K562 (cell line): ENCODE results near the gene RUNDC1. TPM values are rescaled to one million over a fixed set of nuclear protein-coding genes. Genes with fewer than 3 reads are reported as not detected.

ENCODE experiments used
- ATF7 ChIP-seq: fragments of 450-650 bp; IDR thresholded peaks from 2 replicates; pipeline ENCODE4 v1.7.1; 2014; ENCODE audit warnings: mild to moderate bottlenecking, moderate library complexity
- CC2D1A ChIP-seq: fragments of 450-650 bp; IDR thresholded peaks from 2 replicates; pipeline ENCODE4 v1.6.1; 2017; ENCODE audit warnings: mild to moderate bottlenecking
- COPS2 ChIP-seq: fragments of 450-650 bp; conservative IDR thresholded peaks from 2 replicates; pipeline ENCODE4 v1.6.1; 2016; ENCODE audit warnings: mild to moderate bottlenecking, moderate library complexity
- CREBBP ChIP-seq: IDR thresholded peaks from one replicate; pipeline ENCODE4 v1.6.1; 2012; ENCODE audit warnings: low read depth, mild to moderate bottlenecking, control low read depth, inconsistent platforms, low read length
- FOSL1 ChIP-seq: fragments of 200-800 bp; sonication (Bioruptor generic); conservative IDR thresholded peaks from 2 replicates; pipeline ENCODE4 v1.6.1; 2016; ENCODE audit warnings: missing genetic modification characterization, missing compliant biosample characterization
- FUS ChIP-seq: fragments of 200-400 bp; formaldehyde crosslinking; optimal IDR thresholded peaks from 2 replicates; pipeline ENCODE3; 2017; ENCODE audit warnings: low read depth, low read length
- HMG20A ChIP-seq: fragments of 450-650 bp; formaldehyde crosslinking; conservative IDR thresholded peaks from 2 replicates; pipeline ENCODE4 v1.4.0; 2020; ENCODE audit warnings: mild to moderate bottlenecking, mixed read lengths
- HOXB6 ChIP-seq: fragments of 250-450 bp; sonication (Bioruptor Pico); IDR thresholded peaks from 2 replicates; pipeline ENCODE4 v1.5.1; 2022; ENCODE audit warnings: mild to moderate bottlenecking, borderline replicate concordance
- KLF1 ChIP-seq: fragments of 450-650 bp; IDR thresholded peaks from 2 replicates; pipeline ENCODE4 v1.6.1; 2016; ENCODE audit warnings: missing genetic modification characterization, missing compliant biosample characterization
- MTA2 ChIP-seq: fragments of 450-650 bp; IDR thresholded peaks from 2 replicates; pipeline ENCODE4 v1.6.1; 2016; ENCODE audit warnings: low read depth
- POLR3A ChIP-seq: IDR thresholded peaks from 2 replicates; pipeline ENCODE4 v1.6.1; 2011; ENCODE audit warnings: borderline replicate concordance, mild to moderate bottlenecking, moderate library complexity; ENCODE audit not compliant: insufficient read length, insufficient read depth; ENCODE audit errors: extremely low read depth
- PRPF4 ChIP-seq: fragments of 200-400 bp; formaldehyde crosslinking; IDR thresholded peaks from one replicate; pipeline ENCODE4 v1.6.1; 2017; ENCODE audit warnings: low read length, low read depth, mild to moderate bottlenecking; ENCODE audit not compliant: insufficient read depth, poor library complexity, severe bottlenecking
- RBM15 ChIP-seq: fragments of 200-400 bp; formaldehyde crosslinking; IDR thresholded peaks from 2 replicates; pipeline ENCODE4 v1.6.1; 2018; ENCODE audit warnings: mild to moderate bottlenecking, low read length, moderate library complexity; ENCODE audit not compliant: insufficient read depth
- SMARCB1 ChIP-seq: IDR thresholded peaks from 2 replicates; pipeline ENCODE4 v1.6.1; 2011; ENCODE audit warnings: improper control_type of control experiment, low read depth; ENCODE audit not compliant: insufficient read length
- STAT5B ChIP-seq: fragments of 250-450 bp; sonication (Bioruptor Pico); IDR thresholded peaks from 2 replicates; pipeline ENCODE4 v1.8.0; 2021; ENCODE audit warnings: mild to moderate bottlenecking, inconsistent platforms
- ZKSCAN8 ChIP-seq: fragments of 200-800 bp; sonication (Bioruptor generic); IDR thresholded peaks from 2 replicates; pipeline ENCODE4 v1.6.1; 2016; ENCODE audit warnings: missing genetic modification characterization, missing compliant biosample characterization
- ZNF232 ChIP-seq: sonication (generic); formaldehyde crosslinking; IDR thresholded peaks from 2 replicates; pipeline ENCODE4 v1.8.0; 2022; ENCODE audit warnings: mild to moderate bottlenecking, missing genetic modification reagents
- ZNF384 ChIP-seq: IDR thresholded peaks from 2 replicates; pipeline ENCODE4 v1.6.1; 2012; ENCODE audit warnings: low read depth, low read length, improper control_type of control experiment
- ZNF778 ChIP-seq: fragments of 450-650 bp; formaldehyde crosslinking; IDR thresholded peaks from 2 replicates; pipeline ENCODE4 v1.4.0; 2020; ENCODE audit warnings: mild to moderate bottlenecking, moderate library complexity
- polyA plus RNA-seq, 8 experiments: library from polyadenylated mRNA; depleted of rRNA in 4 of 8; stranded (reverse) in 5 of 8; unstranded in 3 of 8; fragments of >200 nt; fragmentation: Nextera tagmentation in 2 of 8; fragmentation: Illumina TruSeq in 1 of 8; extraction: Ambion mirVana in 2 of 8; extraction: Trizol in 1 of 8; gene quantifications; 2 replicates each; pipeline versions ENCODE4 v1.2.1 to v1.2.3, GENCODE V29; 2011 to 2014; ENCODE audit warnings: inconsistent platforms in 1 of 8, missing spikeins in 1 of 8
- total RNA-seq, 7 experiments: library from RNA; depleted of rRNA in 6 of 7; stranded (reverse); fragments of >200 nt in 6 of 7; fragmentation: Illumina TruSeq in 2 of 7; extraction: Trizol in 2 of 7; gene quantifications; 2 replicates each; pipeline versions ENCODE4 v1.2.1 to v1.2.3, GENCODE V29; 2011 to 2021; ENCODE audit warnings: low replicate concordance in 1 of 7
- TF ChIP-seq, protein P1 (sequence below), 2 experiments: fragments of 200-800 bp in 1 of 2; sonication (Bioruptor generic) in 1 of 2; sonication (generic) in 1 of 2; formaldehyde crosslinking in 1 of 2; IDR thresholded peaks in 1 of 2; conservative IDR thresholded peaks in 1 of 2; 2 replicates each; pipeline versions ENCODE4 v1.5.0 to v1.6.1; 2016 to 2020; ENCODE audit warnings: missing compliant biosample characterization in 1 of 2, missing genetic modification characterization in 1 of 2, missing genetic modification reagents in 1 of 2
- TF ChIP-seq, protein P2 (sequence below), 3 experiments: IDR thresholded peaks in 2 of 3; conservative IDR thresholded peaks in 1 of 3; 2 replicates each; pipeline ENCODE4 v1.5.1; 2011 to 2012; ENCODE audit warnings: low read length in 3 of 3, mild to moderate bottlenecking in 3 of 3, control low read depth in 2 of 3, improper control_type of control experiment in 1 of 3, inconsistent platforms in 1 of 3, low read depth in 1 of 3, mixed read lengths in 1 of 3, moderate library complexity in 1 of 3; ENCODE audit not compliant: insufficient read depth in 2 of 3
- TF ChIP-seq, protein P3 (sequence below): fragments of 250-450 bp; sonication (Bioruptor Pico); IDR thresholded peaks from 2 replicates; pipeline ENCODE4 v1.5.0; 2021

Gene RUNDC1
- total and polyA plus RNA-seq, 9 of the 15 experiments (the other 6 are each of a cell fraction or from before 2014, with no cell fraction given), result 3.4 to 12.6 (median 9.4) TPM

DNA sequence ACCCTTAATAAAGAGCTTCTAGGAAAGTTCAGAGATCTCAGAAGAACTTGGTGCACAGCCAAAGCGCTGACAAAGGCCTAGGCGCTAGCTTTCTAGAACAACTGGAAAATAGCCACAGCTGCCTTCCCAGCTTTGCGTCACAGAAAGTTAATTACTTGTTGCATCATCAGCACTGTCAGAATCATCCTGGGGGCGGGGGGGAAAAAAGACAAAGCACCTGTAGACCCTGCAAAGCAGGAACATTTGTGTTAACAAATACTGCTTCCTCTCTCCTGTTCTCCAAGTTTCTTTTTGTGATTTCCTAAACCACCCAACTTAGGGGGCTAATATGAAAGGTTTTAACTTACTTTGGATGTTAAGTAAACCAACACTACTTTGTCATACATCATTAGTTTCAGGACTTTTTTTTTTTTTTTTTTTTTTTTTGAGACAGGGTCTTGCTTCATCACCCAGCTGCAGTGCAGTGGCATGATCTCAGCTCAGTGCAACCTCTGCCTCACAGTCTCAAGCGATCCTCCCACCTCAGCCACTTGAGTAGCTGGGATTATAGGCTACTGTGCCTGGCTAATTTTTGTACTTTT, 11.3 kb upstream of the RUNDC1 start (continued):
- TF ChIP-seq, protein P1, sequence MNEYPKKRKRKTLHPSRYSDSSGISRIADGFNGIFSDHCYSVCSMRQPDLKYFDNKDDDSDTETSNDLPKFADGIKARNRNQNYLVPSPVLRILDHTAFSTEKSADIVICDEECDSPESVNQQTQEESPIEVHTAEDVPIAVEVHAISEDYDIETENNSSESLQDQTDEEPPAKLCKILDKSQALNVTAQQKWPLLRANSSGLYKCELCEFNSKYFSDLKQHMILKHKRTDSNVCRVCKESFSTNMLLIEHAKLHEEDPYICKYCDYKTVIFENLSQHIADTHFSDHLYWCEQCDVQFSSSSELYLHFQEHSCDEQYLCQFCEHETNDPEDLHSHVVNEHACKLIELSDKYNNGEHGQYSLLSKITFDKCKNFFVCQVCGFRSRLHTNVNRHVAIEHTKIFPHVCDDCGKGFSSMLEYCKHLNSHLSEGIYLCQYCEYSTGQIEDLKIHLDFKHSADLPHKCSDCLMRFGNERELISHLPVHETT (CRISPR knock-in tag; conservative IDR thresholded peaks at IDR 0.05 in 1 of 2, IDR thresholded peaks at IDR 0.05 in 1 of 2), result no peak
- TF ChIP-seq SMARCB1 (no peak), STAT5B (no peak), CC2D1A (no peak), HMG20A (CRISPR knock-in tag) (no peak), RBM15 (no peak), MTA2 (no peak), CREBBP (no peak), ZNF384 (peak; percentile 75), HOXB6 (CRISPR knock-in tag) (no peak), ZNF232 (CRISPR knock-in tag) (no peak), ATF7 (peak; percentile 88), POLR3A (no peak), ZNF778 (no peak), FOSL1 (tag) (0 out of 2 replicates have a peak, but pooled peaks have one; percentile 15), PRPF4 (no peak), COPS2 (no peak), ZKSCAN8 (CRISPR knock-in tag) (no peak), KLF1 (tag) (no peak), FUS (no peak)
- TF ChIP-seq, protein P2, sequence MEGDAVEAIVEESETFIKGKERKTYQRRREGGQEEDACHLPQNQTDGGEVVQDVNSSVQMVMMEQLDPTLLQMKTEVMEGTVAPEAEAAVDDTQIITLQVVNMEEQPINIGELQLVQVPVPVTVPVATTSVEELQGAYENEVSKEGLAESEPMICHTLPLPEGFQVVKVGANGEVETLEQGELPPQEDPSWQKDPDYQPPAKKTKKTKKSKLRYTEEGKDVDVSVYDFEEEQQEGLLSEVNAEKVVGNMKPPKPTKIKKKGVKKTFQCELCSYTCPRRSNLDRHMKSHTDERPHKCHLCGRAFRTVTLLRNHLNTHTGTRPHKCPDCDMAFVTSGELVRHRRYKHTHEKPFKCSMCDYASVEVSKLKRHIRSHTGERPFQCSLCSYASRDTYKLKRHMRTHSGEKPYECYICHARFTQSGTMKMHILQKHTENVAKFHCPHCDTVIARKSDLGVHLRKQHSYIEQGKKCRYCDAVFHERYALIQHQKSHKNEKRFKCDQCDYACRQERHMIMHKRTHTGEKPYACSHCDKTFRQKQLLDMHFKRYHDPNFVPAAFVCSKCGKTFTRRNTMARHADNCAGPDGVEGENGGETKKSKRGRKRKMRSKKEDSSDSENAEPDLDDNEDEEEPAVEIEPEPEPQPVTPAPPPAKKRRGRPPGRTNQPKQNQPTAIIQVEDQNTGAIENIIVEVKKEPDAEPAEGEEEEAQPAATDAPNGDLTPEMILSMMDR (IDR thresholded peaks at IDR 0.05 in 2 of 3, conservative IDR thresholded peaks at IDR 0.05 in 1 of 3; ENCODE audit: insufficient read depth in 2 of 3, low read depth in 1 of 3, low read length in 3 of 3), result no peak
- TF ChIP-seq, protein P3, sequence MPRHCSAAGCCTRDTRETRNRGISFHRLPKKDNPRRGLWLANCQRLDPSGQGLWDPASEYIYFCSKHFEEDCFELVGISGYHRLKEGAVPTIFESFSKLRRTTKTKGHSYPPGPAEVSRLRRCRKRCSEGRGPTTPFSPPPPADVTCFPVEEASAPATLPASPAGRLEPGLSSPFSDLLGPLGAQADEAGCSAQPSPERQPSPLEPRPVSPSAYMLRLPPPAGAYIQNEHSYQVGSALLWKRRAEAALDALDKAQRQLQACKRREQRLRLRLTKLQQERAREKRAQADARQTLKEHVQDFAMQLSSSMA (CRISPR knock-in tag), result no peak
